VCaP (cell line): ENCODE measurements around the gene USP37.
"Not testable (repeated sequence)": the region's sequence is repeated elsewhere in the genome, so short reads cannot be mapped to it uniquely, and the experiment has no call there.

Experiments used
- H3K27ac ChIP-seq: fragments of 450-650 bp; 2 replicates; pipeline ENCODE4 v1.5.1; 2017
- CTCF ChIP-seq: fragments of 450-650 bp; conservative IDR thresholded peaks from 2 replicates; pipeline ENCODE4 v1.5.1; 2017; ENCODE audit warnings: mild to moderate bottlenecking, moderate library complexity

Gene USP37

DNA sequence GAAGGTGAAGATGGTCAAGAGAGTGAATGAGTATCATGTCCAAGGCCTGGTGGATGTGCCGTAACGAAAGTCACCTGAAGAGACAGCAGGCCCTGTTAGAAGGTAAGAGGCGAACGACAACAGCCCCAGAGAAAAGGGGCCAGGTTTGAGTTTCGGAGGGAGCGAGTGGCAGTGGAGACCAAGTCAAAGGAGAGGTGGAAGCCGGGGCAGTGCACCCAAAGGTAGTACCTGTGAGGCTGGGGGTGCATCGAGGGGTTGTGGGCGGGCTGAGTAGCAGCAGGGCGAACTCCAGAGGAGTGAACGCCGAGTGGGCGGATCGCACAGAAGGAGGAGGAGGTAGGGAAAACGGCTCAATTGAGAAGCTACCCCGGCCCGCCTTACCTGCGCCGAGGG lies 358 bp downstream of the USP37 start:
- peak overlapping the region; percentile 86 for H3K27ac ChIP-seq
- no peak for TF ChIP-seq CTCF

DNA sequence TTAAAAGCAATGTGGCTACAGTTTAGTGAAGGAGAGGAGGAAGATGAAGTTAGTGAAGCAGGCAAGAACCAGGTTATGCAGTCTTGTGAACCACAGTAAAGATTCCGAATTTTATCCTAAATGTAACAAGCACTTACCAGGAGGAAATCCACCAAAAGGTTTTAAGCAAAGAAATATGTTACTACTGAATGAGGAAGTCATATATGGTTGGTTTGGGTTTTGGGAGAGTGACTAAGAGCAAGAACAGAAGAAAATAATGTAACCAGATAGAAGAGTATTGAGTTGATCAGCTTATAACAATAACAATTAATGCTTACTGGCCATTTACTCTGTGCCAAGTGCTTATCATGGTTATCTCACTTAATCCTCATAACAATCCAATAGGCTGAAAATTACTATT lies 1.9 kb downstream of the USP37 start:
- no peak for TF ChIP-seq CTCF
- no peak overlapping the region for H3K27ac ChIP-seq

DNA sequence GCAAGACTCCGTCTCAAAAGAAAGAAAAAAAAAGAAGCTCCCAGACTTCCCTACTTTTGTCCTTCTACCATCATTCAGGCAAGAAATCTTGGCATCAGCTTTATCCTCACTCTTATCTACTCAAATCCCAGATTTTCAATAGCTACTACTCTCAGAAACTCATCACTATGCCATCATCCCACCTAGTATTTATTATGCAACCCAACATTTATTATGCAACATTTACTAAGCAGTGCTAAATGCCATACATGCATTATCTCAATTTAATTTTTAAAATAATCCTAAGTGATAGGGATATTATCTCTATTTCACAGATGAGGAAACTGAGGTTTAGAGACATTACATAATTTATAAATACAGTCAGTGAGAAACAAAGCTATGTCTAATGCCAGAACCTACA lies 4.1 kb downstream of the USP37 start:
- H3K27ac ChIP-seq: no peak overlapping the region
- TF ChIP-seq CTCF: no peak

DNA sequence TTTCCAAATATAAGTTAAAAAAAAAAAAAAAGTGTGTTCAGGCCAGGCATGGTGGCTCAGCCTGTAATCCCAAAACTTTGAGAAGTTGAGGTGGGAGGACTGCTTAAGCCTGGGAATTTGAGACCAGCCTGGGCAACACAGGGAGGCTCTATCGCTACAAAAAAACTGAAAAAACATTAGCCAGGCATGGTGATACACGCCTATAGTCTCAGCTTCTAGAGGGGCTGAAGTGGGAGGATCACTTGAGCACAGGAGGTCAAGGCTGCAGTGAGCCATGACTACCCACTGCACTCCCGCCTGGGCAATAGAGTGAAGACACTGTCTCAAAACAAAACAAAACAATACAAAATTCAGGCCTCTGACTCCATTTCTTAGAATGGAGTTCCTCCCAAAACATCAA lies 9.2 kb downstream of the USP37 start:
- TF ChIP-seq CTCF: no peak
- no peak overlapping the region for H3K27ac ChIP-seq

DNA sequence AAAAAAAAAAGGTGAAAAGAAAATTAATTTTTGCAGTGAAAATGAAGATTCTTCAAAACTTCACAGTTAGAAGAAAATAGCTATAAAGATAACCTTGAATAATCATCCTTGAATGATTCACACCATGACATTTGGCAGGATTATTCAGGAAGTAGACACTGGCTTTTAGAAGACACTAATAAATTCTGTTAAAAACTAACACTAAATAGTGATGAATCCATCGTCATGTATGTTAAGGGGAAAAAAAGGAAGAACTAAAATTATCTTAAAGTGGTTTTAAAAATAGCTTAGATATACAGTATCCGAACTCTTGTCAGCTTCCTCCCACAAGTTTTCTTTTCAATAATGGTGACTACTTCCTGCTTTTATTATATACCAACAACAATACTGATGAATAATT lies 10.2 kb downstream of the USP37 start:
- TF ChIP-seq CTCF: no peak
- no peak overlapping the region for H3K27ac ChIP-seq

- TF ChIP-seq CTCF: no peak
- H3K27ac ChIP-seq: no peak overlapping the region
Measured at GRCh38 chr2:218555527-218555926, 12.6 kb downstream of the USP37 start.

DNA sequence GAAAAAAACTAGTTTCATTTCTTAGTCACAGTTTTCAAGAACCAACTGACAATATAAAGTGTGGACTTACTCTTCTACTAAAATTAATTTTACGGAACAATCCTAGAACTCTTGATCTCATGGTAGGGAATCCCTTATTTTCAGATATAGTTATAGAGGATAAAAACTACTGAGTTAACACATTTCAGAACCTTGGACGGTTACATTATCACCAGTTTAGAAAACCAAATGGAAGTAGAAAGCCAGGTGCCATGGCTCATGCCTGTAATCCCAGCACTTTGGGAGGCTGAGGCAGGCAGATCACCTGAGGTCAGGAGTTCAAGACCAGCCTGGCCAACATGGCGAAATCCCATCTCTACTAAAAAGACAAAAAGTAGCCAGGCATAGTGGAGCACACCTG lies 13.9 kb downstream of the USP37 start:
- H3K27ac ChIP-seq: not testable (repeated sequence)

DNA sequence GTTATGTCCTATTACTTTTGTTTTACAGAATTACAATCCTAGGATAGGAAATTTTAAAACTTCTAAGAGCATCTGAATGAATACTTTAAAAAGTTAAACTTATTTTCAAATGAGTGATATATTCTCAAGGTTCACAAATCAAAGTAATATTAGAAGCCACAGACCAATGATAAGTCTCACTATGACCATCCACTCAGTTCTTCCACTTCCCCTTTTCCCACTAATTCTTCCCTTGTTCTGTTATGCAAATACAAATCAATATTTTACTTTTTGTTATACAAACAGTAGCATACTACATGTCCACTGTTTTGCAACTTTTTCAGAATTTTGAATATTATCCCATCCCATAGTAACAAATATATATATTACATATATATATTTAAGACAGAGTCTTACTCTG lies 20.2 kb downstream of the USP37 start:
- TF ChIP-seq CTCF: no peak

More for the DNA sequence above, 20.2 kb downstream of the USP37 start:
- H3K27ac ChIP-seq: no peak overlapping the region
